Measurements from ENCODE around the gene TIMM22. TPM values are rescaled to one million over a fixed set of nuclear protein-coding genes. Genes with fewer than 3 reads are reported as not detected.
A peak's percentile ranks its signal among the peaks of the same experiment; 100 is the strongest.

The TIMM22 gene
- polyA plus RNA-seq, 3 donors: 3.2 to 13.6 (median 13.1) TPM

DNA sequence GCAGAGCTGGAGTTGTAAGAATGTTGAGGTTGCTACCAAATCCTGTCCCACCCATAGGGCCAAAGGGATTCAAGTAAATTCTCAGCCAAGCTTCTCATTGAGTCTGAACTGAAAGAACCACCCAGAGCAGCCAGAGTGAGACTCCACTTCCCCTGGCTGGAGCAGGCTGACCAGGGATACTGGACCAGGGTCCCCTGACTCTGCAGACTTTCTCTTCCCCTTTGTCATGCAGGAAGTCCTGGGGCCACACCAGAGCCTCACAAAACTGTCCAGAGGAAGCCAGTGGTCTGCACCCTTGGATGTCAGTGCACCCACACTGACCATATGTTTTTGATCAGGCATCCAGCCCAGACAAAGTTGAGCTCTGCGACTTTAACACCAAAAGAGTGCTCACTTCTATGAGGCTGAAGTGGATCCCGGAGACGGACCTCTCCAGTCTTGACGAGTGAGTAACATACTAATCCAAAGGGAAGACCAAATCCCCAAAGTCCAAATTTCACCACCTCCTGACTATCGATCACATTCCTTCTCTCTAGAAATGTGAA lies 21.5 kb upstream of the TIMM22 start:
- peak in 2 of 3 donors; percentile 23 to 34 for DNase-seq
- H3K36me3 ChIP-seq (replicated peaks in 1 of 2; ENCODE audit: control insufficient read depth in 1 of 2, insufficient read depth in 2 of 2, low read length in 2 of 2): no peaks in the 10 kb centered on the region
- H3K4me1 ChIP-seq (ENCODE audit: control insufficient read depth in 1 of 2, insufficient read depth in 2 of 2, low read length in 2 of 2): peaks cover 14 to 16% of the 10 kb centered on the region in 2 donors
- Mint-ChIP-seq H3K9me3 (peaks cover 0 to 9% (median 4%) of the 10 kb centered on the region in 7 donors), H3K4me3 (peak overlapping the region in 1 of 2 donors; percentile 55), H3K36me3 (peaks cover 0 to 3% of the 10 kb centered on the region in 2 donors), H3K4me1 (peaks cover 16% of the 10 kb centered on the region), H3K27me3 (ENCODE audit: low read depth in 3 of 3) (peaks cover 41 to 71% (median 50%) of the 10 kb centered on the region in 3 donors), H3K27ac (no peak overlapping the region)
- H4K20me1 ChIP-seq (ENCODE audit: insufficient read depth, low read length): no peaks in the 10 kb centered on the region
- H3K4me3 ChIP-seq (replicated peaks in 1 of 3; ENCODE audit: low read depth in 2 of 3, low read length in 3 of 3): no peak overlapping the region
- no peak overlapping the region for H3K4me2 ChIP-seq (replicated peaks; ENCODE audit: extremely low read depth, low read length, poor library complexity, severe bottlenecking)
- intact Hi-C loops (cut with micrococcal nuclease): loop anchor here in 1 of 2 donors (5.0 kb wide), 1 partner anchor 193 kb away; the partner anchor contains the start of genes GLOD4 and MRM3
- H3K9me3 ChIP-seq (replicated peaks in 1 of 2; ENCODE audit: control insufficient read depth in 1 of 2, insufficient read depth in 1 of 2, low read length in 2 of 2): peaks cover 0 to 9% of the 10 kb centered on the region in 2 donors
- H3K27ac ChIP-seq (ENCODE audit: low read depth in 1 of 2, low read length in 2 of 2): no peak overlapping the region
- no peak overlapping the region for H2AFZ ChIP-seq (ENCODE audit: insufficient read depth, low read depth, low read length, poor library complexity, severe bottlenecking)
- H3K79me2 ChIP-seq (ENCODE audit: insufficient read depth, low read length): no peaks in the 10 kb centered on the region
- WGBS (ENCODE audit: insufficient coverage): 92% methylated on average over 4 of the region's 5 CpGs
- no peak overlapping the region for H3K9ac ChIP-seq (ENCODE audit: insufficient read depth, low read length, poor library complexity, severe bottlenecking)
- peaks cover 30 to 43% of the 10 kb centered on the region in 2 donors for H3K27me3 ChIP-seq (ENCODE audit: control insufficient read depth in 2 of 2, insufficient read depth in 2 of 2, low read length in 2 of 2)
- TF ChIP-seq, protein P1, sequence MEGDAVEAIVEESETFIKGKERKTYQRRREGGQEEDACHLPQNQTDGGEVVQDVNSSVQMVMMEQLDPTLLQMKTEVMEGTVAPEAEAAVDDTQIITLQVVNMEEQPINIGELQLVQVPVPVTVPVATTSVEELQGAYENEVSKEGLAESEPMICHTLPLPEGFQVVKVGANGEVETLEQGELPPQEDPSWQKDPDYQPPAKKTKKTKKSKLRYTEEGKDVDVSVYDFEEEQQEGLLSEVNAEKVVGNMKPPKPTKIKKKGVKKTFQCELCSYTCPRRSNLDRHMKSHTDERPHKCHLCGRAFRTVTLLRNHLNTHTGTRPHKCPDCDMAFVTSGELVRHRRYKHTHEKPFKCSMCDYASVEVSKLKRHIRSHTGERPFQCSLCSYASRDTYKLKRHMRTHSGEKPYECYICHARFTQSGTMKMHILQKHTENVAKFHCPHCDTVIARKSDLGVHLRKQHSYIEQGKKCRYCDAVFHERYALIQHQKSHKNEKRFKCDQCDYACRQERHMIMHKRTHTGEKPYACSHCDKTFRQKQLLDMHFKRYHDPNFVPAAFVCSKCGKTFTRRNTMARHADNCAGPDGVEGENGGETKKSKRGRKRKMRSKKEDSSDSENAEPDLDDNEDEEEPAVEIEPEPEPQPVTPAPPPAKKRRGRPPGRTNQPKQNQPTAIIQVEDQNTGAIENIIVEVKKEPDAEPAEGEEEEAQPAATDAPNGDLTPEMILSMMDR (IDR thresholded peaks at IDR 0.05): no peak

GRCh38 chr17:976312-976711 lies 20.6 kb upstream of the TIMM22 start:
- Histone ChIP-seq H4K20me1 (ENCODE audit: insufficient read depth, low read length) (no peaks in the 10 kb centered on the region), H3K9ac (ENCODE audit: insufficient read depth, low read length, poor library complexity, severe bottlenecking) (no peak overlapping the region), H3K27me3 (ENCODE audit: control insufficient read depth in 2 of 2, insufficient read depth in 2 of 2, low read length in 2 of 2) (peaks cover 30 to 41% of the 10 kb centered on the region in 2 donors), H3K4me3 (replicated peaks in 1 of 3; ENCODE audit: low read depth in 2 of 3, low read length in 3 of 3) (no peak overlapping the region), H2AFZ (ENCODE audit: insufficient read depth, low read depth, low read length, poor library complexity, severe bottlenecking) (no peak overlapping the region), H3K9me3 (replicated peaks in 1 of 2; ENCODE audit: control insufficient read depth in 1 of 2, insufficient read depth in 1 of 2, low read length in 2 of 2) (peaks cover 0 to 9% of the 10 kb centered on the region in 2 donors), H3K79me2 (ENCODE audit: insufficient read depth, low read length) (no peaks in the 10 kb centered on the region), H3K4me2 (replicated peaks; ENCODE audit: extremely low read depth, low read length, poor library complexity, severe bottlenecking) (no peak overlapping the region), H3K4me1 (ENCODE audit: control insufficient read depth in 1 of 2, insufficient read depth in 2 of 2, low read length in 2 of 2) (peaks cover 20 to 21% of the 10 kb centered on the region in 2 donors), H3K27ac (ENCODE audit: low read depth in 1 of 2, low read length in 2 of 2) (no peak overlapping the region), H3K36me3 (replicated peaks in 1 of 2; ENCODE audit: control insufficient read depth in 1 of 2, insufficient read depth in 2 of 2, low read length in 2 of 2) (no peaks in the 10 kb centered on the region)
- Mint-ChIP-seq H3K36me3 (peaks cover 0 to 3% of the 10 kb centered on the region in 2 donors), H3K9me3 (peaks cover 0 to 9% (median 4%) of the 10 kb centered on the region in 7 donors), H3K27ac (no peak overlapping the region), H3K4me3 (peak overlapping the region in 1 of 2 donors; percentile 86), H3K27me3 (ENCODE audit: low read depth in 3 of 3) (peaks cover 37 to 64% (median 43%) of the 10 kb centered on the region in 3 donors), H3K4me1 (peaks cover 24% of the 10 kb centered on the region)
- TF ChIP-seq, protein P1 (IDR thresholded peaks at IDR 0.05): no peak
- WGBS (ENCODE audit: insufficient coverage): 96% methylated on average over 4 of the region's 6 CpGs
- no peak for DNase-seq
- intact Hi-C loops (cut with micrococcal nuclease): loop anchor here in 1 of 2 donors (5.0 kb wide), 1 partner anchor 194 kb away; the partner anchor contains the start of genes GLOD4 and MRM3
